ENCODE measurements around the gene BCL2L11. TPM values are rescaled to one million over a fixed set of nuclear protein-coding genes. Genes with fewer than 3 reads are reported as not detected.

BCL2L11 gene
- total and polyA plus RNA-seq, 7 donors, result 8.3 to 30.0 (median 16.0) TPM

DNA sequence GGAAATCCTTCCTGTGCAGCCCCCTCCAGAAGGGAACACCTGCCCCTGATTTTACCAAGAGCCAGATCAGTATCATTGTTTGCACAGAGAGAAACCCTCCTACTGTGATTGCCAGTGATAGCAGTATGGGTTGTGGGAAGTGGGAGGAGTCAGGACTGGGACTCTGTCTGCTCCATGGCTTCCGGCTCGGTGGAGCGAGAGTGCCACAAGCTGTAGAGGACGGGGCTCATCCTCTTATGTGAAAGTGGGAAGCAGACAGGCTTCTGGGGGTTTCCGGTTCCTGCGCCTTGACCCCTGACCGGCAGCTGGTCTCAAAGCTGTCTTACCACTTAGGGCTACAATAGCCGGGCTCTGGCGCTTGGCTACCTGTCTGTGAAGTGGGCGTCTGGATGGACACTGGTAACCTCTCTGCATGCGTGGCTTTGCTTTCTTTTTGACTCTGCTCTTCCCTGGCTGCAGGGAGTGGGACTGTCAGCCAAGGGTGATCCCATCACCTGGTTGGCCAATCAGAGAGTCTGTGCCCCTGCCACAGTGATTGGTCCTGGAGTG is 79.7 kb downstream of the BCL2L11 start:
- Histone ChIP-seq H3K9me3 (no peaks in the 10 kb centered on the region), H3K4me1 (no peaks in the 10 kb centered on the region), H3K27ac (no peak overlapping the region), H3K36me3 (no peaks in the 10 kb centered on the region), H3K27me3 (no peaks in the 10 kb centered on the region), H3K4me3 (no peak overlapping the region)
- intact Hi-C loops (cut with DNase I), result no loop called here
- WGBS, 2 donors, result 91 to 93% methylated on average over 11 of the region's 11 CpGs
- no peak for DNase-seq
- TF ChIP-seq, protein P1, sequence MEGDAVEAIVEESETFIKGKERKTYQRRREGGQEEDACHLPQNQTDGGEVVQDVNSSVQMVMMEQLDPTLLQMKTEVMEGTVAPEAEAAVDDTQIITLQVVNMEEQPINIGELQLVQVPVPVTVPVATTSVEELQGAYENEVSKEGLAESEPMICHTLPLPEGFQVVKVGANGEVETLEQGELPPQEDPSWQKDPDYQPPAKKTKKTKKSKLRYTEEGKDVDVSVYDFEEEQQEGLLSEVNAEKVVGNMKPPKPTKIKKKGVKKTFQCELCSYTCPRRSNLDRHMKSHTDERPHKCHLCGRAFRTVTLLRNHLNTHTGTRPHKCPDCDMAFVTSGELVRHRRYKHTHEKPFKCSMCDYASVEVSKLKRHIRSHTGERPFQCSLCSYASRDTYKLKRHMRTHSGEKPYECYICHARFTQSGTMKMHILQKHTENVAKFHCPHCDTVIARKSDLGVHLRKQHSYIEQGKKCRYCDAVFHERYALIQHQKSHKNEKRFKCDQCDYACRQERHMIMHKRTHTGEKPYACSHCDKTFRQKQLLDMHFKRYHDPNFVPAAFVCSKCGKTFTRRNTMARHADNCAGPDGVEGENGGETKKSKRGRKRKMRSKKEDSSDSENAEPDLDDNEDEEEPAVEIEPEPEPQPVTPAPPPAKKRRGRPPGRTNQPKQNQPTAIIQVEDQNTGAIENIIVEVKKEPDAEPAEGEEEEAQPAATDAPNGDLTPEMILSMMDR (IDR thresholded peaks at IDR 0.05), result no peak
- no peak for TF ChIP-seq EP300 (IDR thresholded peaks at IDR 0.05)
- TF ChIP-seq POLR2AphosphoS5 (IDR thresholded peaks at IDR 0.05), result no peak
- no peak for TF ChIP-seq POLR2A (IDR thresholded peaks at IDR 0.05)

DNA sequence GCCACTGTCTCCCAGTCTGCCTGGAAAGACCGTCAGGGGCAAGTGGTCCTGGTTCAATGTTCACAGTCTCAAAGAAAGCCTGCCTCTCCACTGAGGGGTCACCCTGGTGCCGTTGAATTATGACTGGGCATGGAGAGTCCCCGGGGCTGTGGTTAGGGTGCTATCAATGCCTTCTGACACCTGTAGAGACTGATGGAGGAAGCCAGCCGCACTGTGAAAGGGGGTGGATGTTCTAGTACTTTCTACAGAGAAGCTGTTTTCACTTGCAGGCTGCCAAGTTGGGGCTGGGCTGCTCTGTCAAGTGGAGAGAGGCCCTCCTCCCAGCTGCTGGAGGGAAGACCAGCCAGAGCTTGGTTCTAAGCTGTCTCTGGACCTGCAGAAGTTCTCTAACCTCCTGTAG is 80.5 kb downstream of the BCL2L11 start:
- TF ChIP-seq EP300 (IDR thresholded peaks at IDR 0.05) (no peak), POLR2A (IDR thresholded peaks at IDR 0.05) (no peak), POLR2AphosphoS5 (IDR thresholded peaks at IDR 0.05) (no peak)
- TF ChIP-seq, protein P1 (IDR thresholded peaks at IDR 0.05), result no peak
- Histone ChIP-seq H3K9me3 (no peaks in the 10 kb centered on the region), H3K27ac (no peak overlapping the region), H3K36me3 (no peaks in the 10 kb centered on the region), H3K4me3 (no peak overlapping the region), H3K27me3 (no peaks in the 10 kb centered on the region), H3K4me1 (no peaks in the 10 kb centered on the region)
- 82 to 86% methylated on average over 4 of the region's 4 CpGs for WGBS, 2 donors
- DNase-seq, result no peak
- intact Hi-C loops (cut with DNase I), result no loop called here

DNA sequence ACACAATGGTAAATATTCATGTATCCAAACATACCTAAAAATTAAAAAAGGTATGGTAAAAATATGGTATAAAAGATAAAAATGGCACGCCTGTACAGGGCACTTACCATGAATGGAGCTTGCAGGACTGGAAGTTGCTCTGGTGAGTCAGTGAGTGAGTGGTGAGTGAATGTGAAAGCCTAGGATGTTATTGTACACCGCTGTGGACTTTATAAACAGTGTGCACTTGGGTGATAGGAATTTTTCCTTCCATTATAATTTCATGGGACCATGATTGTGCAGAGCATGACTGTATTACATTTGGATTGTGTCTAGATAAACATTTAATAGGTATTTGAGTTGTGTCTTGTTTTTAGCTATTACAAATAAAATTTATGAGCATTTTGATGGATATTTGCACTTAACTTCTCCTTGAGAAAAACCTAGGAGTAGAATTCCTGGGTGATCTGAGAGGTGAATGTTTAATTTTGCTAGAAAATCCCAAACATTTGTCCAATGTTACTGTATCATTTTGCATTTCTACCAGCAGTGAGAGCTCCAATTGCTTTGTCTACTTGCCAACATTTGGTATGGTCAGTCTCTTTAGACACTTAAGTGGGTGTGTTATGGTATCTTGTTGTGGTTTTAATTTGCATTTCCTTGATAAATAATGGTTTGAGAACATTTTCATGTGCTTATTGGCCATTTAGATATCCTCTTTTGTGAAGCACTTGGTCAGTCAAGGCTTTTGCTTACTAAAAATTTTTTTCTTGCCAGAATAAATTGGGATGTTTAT is 81.7 kb downstream of the BCL2L11 start:
- TF ChIP-seq EP300 (IDR thresholded peaks at IDR 0.05), result no peak
- no peak for TF ChIP-seq POLR2A (IDR thresholded peaks at IDR 0.05)
- TF ChIP-seq POLR2AphosphoS5 (IDR thresholded peaks at IDR 0.05), result no peak
- TF ChIP-seq, protein P1 (IDR thresholded peaks at IDR 0.05), result no peak
- Histone ChIP-seq H3K27me3 (no peaks in the 10 kb centered on the region), H3K36me3 (no peaks in the 10 kb centered on the region), H3K4me3 (no peak overlapping the region), H3K9me3 (no peaks in the 10 kb centered on the region), H3K27ac (no peak overlapping the region), H3K4me1 (no peaks in the 10 kb centered on the region)
- WGBS, 2 donors, result 89 to 90% methylated on average over 2 of the region's 2 CpGs
- DNase-seq, result no peak
- intact Hi-C loops (cut with DNase I), result no loop called here

DNA sequence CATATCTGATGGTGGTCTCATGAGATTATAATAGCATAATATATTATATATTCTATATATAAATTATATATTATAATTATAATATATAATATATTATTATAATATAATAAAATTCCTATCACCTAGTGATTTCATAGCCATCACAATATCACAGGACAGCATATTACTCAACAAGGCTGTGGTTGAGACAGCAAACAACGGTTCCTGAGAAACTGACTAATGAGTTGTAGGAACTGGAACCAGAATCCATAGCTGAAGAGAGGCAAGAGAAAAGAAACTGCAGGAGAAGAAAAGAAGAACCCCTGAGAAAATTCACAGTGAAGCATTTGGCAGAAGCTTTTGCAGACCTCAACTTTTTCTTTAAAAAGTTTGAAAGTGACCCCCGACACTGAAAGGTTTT is 84.0 kb downstream of the BCL2L11 start:
- H3K4me1 ChIP-seq, result no peaks in the 10 kb centered on the region
- no peaks in the 10 kb centered on the region for H3K27me3 ChIP-seq
- DNase-seq, result no peak
- no peaks in the 10 kb centered on the region for H3K9me3 ChIP-seq
- intact Hi-C loops (cut with DNase I), result no loop called here
- TF ChIP-seq EP300 (IDR thresholded peaks at IDR 0.05) (no peak), POLR2A (IDR thresholded peaks at IDR 0.05) (no peak)
- TF ChIP-seq, protein P1 (IDR thresholded peaks at IDR 0.05), result no peak
- WGBS, 2 donors, result 90 to 91% methylated on average over 2 of the region's 2 CpGs
- H3K27ac ChIP-seq, result no peak overlapping the region
- no peak overlapping the region for H3K4me3 ChIP-seq
- no peaks in the 10 kb centered on the region for H3K36me3 ChIP-seq

All from sigmoid colon (tissue), 7 donors.